Muscle of arm (tissue), 14 donors: Measurements from ENCODE around the gene TMEM86B. TPM values are rescaled to one million over a fixed set of nuclear protein-coding genes. Genes with fewer than 3 reads are reported as not detected.
A peak's percentile ranks its signal among the peaks of the same experiment; 100 is the strongest.

Source experiments
- DNase-seq: peaks from one replicate; pipeline ENCODE4 v3.0.0-alpha.2; 2013
- long read RNA-seq, 11 donors: transcript quantifications; one replicate each; lab custom pipeline, GENCODE V29; 2026
- polyA plus RNA-seq, 12 donors: library from polyadenylated mRNA; unstranded; fragments of 120-200 nt; gene quantifications; one replicate each; pipeline ENCODE4 v1.2.1, GENCODE V29; 2013; ENCODE audit not compliant: insufficient read length in 12 of 12

Gene TMEM86B
- polyA plus RNA-seq, result 1 to 10 TPM in 11 of 12 donors, not detected in 1; 1.3 to 8.3 (median 2.6) TPM
- long read RNA-seq, donor 1, transcript TMEM86B-203 (2 exons, 1,508 nt), result major isoform, 5 of 7 reads
- long read RNA-seq, donor 1, partial matches to known transcripts, result 0 of 7 reads
- long read RNA-seq, donor 1, other reads (novel, unspliced or antisense), result 0 of 7 reads
- long read RNA-seq, donor 2, result 0 reads
- long read RNA-seq, donor 3, result 0 reads
- long read RNA-seq, donor 4, result 0 reads
- long read RNA-seq, donor 5, partial matches to known transcripts, result 0 of 3 reads
- long read RNA-seq, donor 5, other reads (novel, unspliced or antisense), result 0 of 3 reads
- long read RNA-seq, donor 6, partial matches to known transcripts, result 0 of 1 reads
- long read RNA-seq, donor 6, other reads (novel, unspliced or antisense), result 0 of 1 reads
- long read RNA-seq, donor 7, partial matches to known transcripts, result 0 of 2 reads
- long read RNA-seq, donor 7, other reads (novel, unspliced or antisense), result 0 of 2 reads
- long read RNA-seq, donor 8, partial matches to known transcripts, result 0 of 4 reads
- long read RNA-seq, donor 8, other reads (novel, unspliced or antisense), result 0 of 4 reads
- long read RNA-seq, donor 9, partial matches to known transcripts, result 0 of 1 reads
- long read RNA-seq, donor 9, other reads (novel, unspliced or antisense), result 0 of 1 reads
- long read RNA-seq, donor 10, partial matches to known transcripts, result 0 of 1 reads
- long read RNA-seq, donor 10, other reads (novel, unspliced or antisense), result 0 of 1 reads
- long read RNA-seq, donor 11, partial matches to known transcripts, result 0 of 3 reads
- long read RNA-seq, donor 11, other reads (novel, unspliced or antisense), result 0 of 3 reads

GRCh38 chr19:55228403-55229031 is at the start of gene TMEM86B:
TSS of gene TMEM86B (minus strand) at chr19:55228763. CDS start at chr19:55228741, 22 bp downstream.
- no peak for DNase-seq

DNA sequence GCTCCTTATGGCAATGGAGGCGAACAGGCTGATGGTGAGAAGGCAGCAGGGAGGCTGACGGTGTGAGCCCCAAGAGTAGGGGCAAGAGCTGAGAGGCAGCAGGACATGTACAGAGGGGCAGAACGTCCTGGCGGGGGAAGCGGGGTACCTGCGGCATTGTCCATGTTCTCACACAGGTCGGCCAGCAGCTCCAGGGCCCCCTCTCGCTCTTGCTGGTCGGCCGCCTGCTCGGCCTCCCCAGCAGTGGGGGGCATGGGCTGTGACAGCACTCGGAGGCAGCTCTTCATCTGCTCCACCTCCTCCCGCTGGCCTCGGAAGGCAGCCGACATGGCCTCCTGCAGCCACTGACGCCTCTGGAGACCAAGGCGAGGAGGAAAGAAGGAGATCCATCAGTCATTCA is 48.9 kb upstream of the TMEM86B start:
- DNase-seq, result no peak

GRCh38 chr19:55276720-55277430 is 48.3 kb upstream of the TMEM86B start:
- DNase-seq, result no peak

GRCh38 chr19:55275851-55276719 is 47.5 kb upstream of the TMEM86B start:
- no peak for DNase-seq

DNA sequence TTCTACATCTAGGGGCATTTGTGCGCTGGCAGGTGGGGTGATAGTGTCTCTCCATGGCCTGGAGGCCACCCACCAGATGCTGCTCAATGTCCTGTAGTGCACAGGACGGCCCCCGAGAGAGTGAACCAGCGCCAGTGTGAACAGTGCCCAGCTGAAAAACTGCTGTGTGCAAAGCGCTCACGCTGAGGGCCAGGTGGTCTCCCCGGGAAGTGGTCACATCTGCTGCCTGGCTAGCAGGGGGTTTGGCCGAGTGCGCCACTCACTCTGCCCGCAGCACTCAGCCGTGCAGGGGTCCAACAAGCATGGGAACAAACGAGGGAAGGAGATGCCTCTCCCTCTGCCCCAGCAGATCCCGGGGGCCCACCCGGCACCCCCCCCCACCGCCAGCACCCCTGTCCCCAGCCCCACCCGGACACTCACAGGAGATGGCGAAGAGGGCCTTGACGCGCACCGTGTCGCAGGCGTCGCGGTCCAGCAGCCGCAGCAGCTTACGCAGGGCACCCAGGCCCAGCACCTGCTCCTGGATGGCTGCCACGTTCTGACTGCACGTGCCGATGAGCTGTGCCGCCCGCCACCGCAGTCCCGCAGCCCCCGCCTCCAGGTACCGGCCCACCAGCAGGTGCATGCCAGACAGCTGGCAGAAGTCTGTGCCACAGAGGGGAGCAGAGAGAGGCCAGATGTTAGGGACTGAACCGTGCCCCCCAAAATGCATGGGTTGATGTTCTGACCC is 45.6 kb upstream of the TMEM86B start:
- DNase-seq, result no peak

DNA sequence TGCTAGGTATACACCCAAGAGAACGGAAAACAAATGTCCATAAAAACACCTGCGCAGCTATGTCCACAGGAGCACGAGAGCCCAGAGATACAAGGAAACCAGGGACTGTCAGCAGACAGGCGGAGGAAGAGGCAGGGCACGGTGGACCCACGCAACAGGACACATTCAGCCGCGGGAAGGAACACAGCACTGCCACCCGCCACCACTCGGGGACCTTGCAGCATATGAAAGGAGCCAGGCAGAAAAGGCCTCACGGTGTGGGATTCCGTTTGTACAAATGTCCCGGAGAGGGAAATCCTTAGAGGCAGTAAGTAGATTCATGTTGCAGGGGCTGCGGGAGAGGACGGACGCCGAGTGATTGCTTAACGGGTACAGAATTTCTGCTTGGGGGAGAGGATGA is 43.6 kb upstream of the TMEM86B start:
- no peak for DNase-seq

- no peak for DNase-seq
Observed at GRCh38 chr19:55270172-55270942, 41.8 kb upstream of the TMEM86B start.

DNA sequence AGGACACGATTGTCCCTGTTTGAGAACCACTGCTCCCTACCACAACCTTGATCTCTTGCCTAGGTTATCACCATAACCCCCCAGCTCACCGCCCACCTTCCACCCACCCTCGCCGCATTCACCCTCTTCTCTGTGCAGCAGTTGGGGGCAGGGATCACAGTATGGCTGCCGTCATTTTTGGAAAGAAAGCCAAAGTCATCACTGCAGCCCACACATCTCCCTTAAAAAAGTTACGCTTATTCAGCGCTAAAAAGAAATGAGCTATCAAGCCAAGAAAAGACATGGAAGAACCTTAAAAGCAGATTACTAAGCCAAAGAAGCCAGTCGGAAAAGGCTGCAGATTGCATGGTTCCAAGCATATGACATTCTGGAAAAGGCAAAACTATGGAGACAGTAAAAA is 40.7 kb upstream of the TMEM86B start:
- no peak for DNase-seq

GRCh38 chr19:55266840-55267239 is 38.3 kb upstream of the TMEM86B start:
- no peak for DNase-seq

DNA sequence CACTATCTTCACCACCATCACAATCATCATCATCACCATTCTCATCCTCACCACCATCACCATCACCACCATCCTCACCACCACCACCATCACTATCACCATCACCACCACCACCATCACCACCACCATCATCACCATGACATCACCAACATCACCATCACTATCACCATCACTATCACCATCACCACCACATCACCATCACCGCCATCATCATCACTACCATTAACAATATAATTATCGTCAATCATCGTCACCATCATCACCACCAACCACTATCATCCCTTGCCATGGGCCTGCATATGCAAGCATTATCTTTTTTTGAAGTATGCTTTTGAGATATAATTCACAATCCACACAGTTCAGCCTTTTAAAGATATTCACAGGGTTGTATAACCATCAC is 37.8 kb upstream of the TMEM86B start:
- no peak for DNase-seq

- no peak for DNase-seq
Observed at GRCh38 chr19:55265723-55266386, 37.3 kb upstream of the TMEM86B start.

- no peak for DNase-seq
Observed at GRCh38 chr19:55265173-55265572, 36.6 kb upstream of the TMEM86B start.

GRCh38 chr19:55264531-55264930 is 36.0 kb upstream of the TMEM86B start:
- no peak for DNase-seq

DNA sequence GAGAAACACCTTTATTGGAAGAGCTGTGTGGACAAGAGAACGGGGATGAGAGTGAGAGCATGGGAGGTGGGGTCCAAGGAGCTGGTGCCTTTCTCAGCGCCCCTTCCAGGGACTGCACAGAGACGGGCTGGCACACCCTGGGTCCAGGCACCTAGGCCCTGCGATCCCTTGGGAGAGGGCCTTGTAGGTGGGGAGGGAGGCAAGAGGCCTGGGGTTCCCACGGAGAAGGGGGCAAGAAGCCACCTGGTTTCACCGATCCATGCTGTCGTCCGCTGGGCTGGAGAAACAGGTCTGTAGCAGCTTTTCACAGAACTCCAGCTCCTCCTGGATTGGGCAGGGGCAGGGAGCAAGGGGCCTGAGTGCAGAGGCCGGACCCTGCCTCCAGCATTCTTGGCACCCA is 33.8 kb upstream of the TMEM86B start:
- DNase-seq, result no peak

- DNase-seq, result no peak
Observed at GRCh38 chr19:55261671-55262126, 33.1 kb upstream of the TMEM86B start.

DNA sequence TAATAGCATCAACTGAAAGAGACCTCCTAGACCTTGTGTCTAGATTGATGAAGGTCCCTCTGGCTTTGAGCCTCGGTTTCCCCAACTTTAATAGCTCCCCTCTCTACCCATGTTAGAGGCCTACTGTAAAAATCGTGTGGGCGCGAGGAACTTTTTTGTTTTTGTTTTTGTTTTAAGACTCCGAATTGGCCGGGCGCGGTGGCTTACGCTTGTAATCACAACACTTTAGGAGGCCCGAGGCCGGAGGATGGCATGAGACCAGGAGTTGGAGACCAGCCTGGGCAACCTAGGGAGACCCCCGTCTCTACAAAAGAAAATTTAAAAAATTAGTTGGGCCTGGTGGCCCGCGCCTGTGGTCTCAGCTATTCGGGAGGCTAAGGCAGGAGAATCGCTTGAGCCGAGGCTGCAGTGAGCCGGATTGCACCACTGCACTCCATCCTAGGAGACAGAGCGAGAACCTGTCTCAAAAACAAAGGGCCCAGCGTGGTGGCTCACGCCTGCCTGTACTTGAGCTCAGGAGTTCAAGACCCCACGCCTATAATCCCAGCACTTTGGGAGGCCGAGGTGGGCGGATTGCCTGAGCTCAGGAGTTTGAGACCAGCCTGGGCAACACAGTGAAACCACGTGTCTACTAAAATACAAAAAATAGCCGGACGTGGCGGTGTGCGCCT is 31.1 kb upstream of the TMEM86B start:
- no peak for DNase-seq

DNA sequence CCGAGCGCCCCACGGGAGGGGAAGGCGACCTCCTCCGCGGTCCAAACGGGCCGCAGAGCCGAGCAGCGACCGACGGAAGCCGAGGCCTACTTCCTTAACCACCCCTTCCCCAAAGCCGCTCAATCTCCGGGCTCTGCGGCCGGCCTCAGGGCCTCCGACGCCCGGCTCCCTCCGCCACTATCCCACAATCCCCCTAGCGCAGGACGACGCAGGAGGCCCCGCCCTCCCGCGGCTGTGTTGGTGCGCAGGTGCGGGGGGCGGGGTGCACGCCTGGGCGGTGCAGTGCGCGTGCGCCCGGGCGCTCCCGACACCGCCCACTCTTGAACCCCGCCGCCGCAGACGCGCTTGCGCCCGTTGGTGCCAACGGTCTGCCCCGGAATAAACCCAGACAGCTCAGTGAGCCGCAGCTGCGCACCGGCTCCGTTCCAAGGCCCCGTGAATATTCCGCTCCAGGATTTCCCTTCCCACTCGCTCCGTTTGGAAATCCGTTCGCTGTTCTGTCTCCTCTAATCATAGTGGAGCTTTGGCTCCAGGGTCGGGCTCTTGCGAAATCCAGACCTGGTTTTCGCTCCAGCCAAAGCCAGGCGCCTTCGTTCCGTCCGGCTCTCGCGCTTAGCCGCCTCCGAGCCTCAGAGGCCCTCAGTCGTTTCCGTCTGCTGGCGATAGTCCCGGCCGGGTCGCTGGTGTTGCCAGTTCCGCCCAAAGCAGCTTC is 30.4 kb upstream of the TMEM86B start, which contains the start of gene PPP6R1:
TSS of gene PPP6R1 (minus strand) at position 190 of the 712 bp plus-strand sequence. CDS start 11,914 bp downstream, outside the sequence.
- DNase-seq, result peak; percentile 100
